ENCODE results near the gene LONRF2. TPM values are rescaled to one million over a fixed set of nuclear protein-coding genes. Genes with fewer than 3 reads are reported as not detected.

The LONRF2 gene
- total RNA-seq, 1 experiment from 2014 or later, result 1.6 TPM

GRCh38 chr2:100269889-100270288 is 52.4 kb downstream of the LONRF2 start (continued):
- TF ChIP-seq, protein P1, sequence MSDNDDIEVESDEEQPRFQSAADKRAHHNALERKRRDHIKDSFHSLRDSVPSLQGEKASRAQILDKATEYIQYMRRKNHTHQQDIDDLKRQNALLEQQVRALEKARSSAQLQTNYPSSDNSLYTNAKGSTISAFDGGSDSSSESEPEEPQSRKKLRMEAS (IDR thresholded peaks at IDR 0.05), result no peak
- no peak for TF ChIP-seq ZBTB33 (IDR thresholded peaks at IDR 0.05; ENCODE audit: extremely low read depth, insufficient replicate concordance, low read length)

- BruUV-seq (replicated peaks), result no TSS peak
- no peaks in the 10 kb centered on the region for H3K79me2 ChIP-seq (ENCODE audit: insufficient read depth, low read length)
Measured at GRCh38 chr2:100268986-100269385, 53.3 kb downstream of the LONRF2 start.

More at GRCh38 chr2:100268986-100269385, 53.3 kb downstream of the LONRF2 start:
- DNase-seq (ENCODE audit: low read depth, low spot score) (no peak), ATAC-seq (no peak)
- Histone ChIP-seq H4K20me1 (ENCODE audit: insufficient read depth) (no peaks in the 10 kb centered on the region), H3K27me3 (ENCODE audit: insufficient read depth, low read length) (no peaks in the 10 kb centered on the region), H3K9me3 (ENCODE audit: control insufficient read depth in 1 of 2, insufficient read depth in 1 of 2, low read depth in 1 of 2, low read length in 2 of 2) (peaks cover 0 to 5% of the 10 kb centered on the region in 2 experiments; a peak in 1 of 4 replicates), H3K4me2 (ENCODE audit: low read length) (no peak overlapping the region), H3K27ac (ENCODE audit: low read depth, low read length) (no peak overlapping the region), H3K36me3 (ENCODE audit: control insufficient read depth in 1 of 2, insufficient read depth in 2 of 2, low read length in 2 of 2) (no peaks in the 10 kb centered on the region), H2AFZ (ENCODE audit: low read depth, low read length, poor library complexity, severe bottlenecking) (no peak overlapping the region), H3K4me1 (ENCODE audit: control insufficient read depth in 1 of 2, insufficient read depth in 2 of 2, low read length in 2 of 2) (no peaks in the 10 kb centered on the region), H3K4me3 (replicated peaks in 1 of 2; ENCODE audit: low read depth in 1 of 2, low read length in 2 of 2) (no peak overlapping the region), H3K9me2 (ENCODE audit: insufficient read depth) (no peaks in the 10 kb centered on the region), H3K9ac (ENCODE audit: low read length) (no peak overlapping the region)
- ChIA-PET POLR2A (no interaction called here), CTCF (interaction anchor here (1.8 kb wide), 1 partner anchor 112 kb away, joined by 7 read pairs; no protein-coding TSS in a partner anchor), RAD21 (ENCODE audit: low non-redundant PET in 1 of 2, low total read pairs in 2 of 2, uncharacterized antibody in 2 of 2, unreplicated experiment in 2 of 2) (no interaction called here)
- no peak for TF ChIP-seq POLR2A (IDR thresholded peaks at IDR 0.05; ENCODE audit: borderline replicate concordance, extremely low read depth, insufficient read depth, insufficient read length)
- no peak for TF ChIP-seq TCF7L2 (IDR thresholded peaks at IDR 0.05; ENCODE audit: borderline replicate concordance, extremely low read depth, insufficient read depth, insufficient read length)
- no peak for TF ChIP-seq ZBTB33 (IDR thresholded peaks at IDR 0.05; ENCODE audit: extremely low read depth, insufficient replicate concordance, low read length)
- intact Hi-C loops (cut with micrococcal nuclease), result loop anchor here (10.0 kb wide), 1 partner anchor 296 kb away; the partner anchor contains the start of gene PDCL3

All from HCT116 (cell line).